MCF 10A (cell line): ENCODE measurements around the gene GALM. TPM values are rescaled to one million over a fixed set of nuclear protein-coding genes. Genes with fewer than 3 reads are reported as not detected.

ENCODE experiments used
- BruUV-seq: library from RNA; stranded (reverse); fragments of 400-500 nt; replicated peaks from 2 replicates; lab custom pipeline; 2021; lab: Mats Ljungman, UMichigan
- CTCF ChIA-PET: fragments of 300-600 bp; sonication (Branson Sonifier 250); formaldehyde crosslinking; extraction: SDS; loops from one replicate; lab custom pipeline; 2021; ENCODE audit warnings: antibody characterized with exemption, inconsistent platforms; lab: Yijun Ruan, JAX
- POLR2A ChIA-PET: fragments of 300-600, 350-650 bp; sonication (Branson Sonifier 250); formaldehyde crosslinking; extraction: SDS; loops from one replicate; lab custom pipeline; 2020; ENCODE audit warnings: antibody characterized with exemption, inconsistent platforms; lab: Yijun Ruan, JAX
- DNase-seq: peaks from one replicate; pipeline ENCODE4 v3.0.0-alpha.2; 2018; ENCODE audit not compliant: unreplicated experiment
- H3K27ac Mint-ChIP-seq: one replicate; pipeline ENCODE4 v1.8.0; 2022; ENCODE audit warnings: mild to moderate bottlenecking, low read depth, mixed read lengths; ENCODE audit not compliant: unreplicated experiment
- H3K27me3 Mint-ChIP-seq: one replicate; pipeline ENCODE4 v1.8.0; 2022; ENCODE audit warnings: mixed read lengths; ENCODE audit not compliant: insufficient read depth, unreplicated experiment
- H3K36me3 Mint-ChIP-seq: one replicate; pipeline ENCODE4 v1.8.0; 2022; ENCODE audit warnings: mild to moderate bottlenecking, moderate library complexity, mixed read lengths; ENCODE audit not compliant: insufficient read depth, unreplicated experiment
- H3K4me1 Mint-ChIP-seq: one replicate; pipeline ENCODE4 v1.8.0; 2022; ENCODE audit warnings: mixed read lengths; ENCODE audit not compliant: insufficient read depth, unreplicated experiment
- H3K4me3 Mint-ChIP-seq: one replicate; pipeline ENCODE4 v1.8.0; 2022; ENCODE audit warnings: mild to moderate bottlenecking, moderate library complexity, mixed read lengths; ENCODE audit not compliant: unreplicated experiment
- H3K9me3 Mint-ChIP-seq: one replicate; pipeline ENCODE4 v1.8.0; 2022; ENCODE audit warnings: mixed read lengths; ENCODE audit not compliant: unreplicated experiment
- CTCF ChIP-seq: fragments of 200-600 bp; IDR thresholded peaks from one replicate; pipeline ENCODE4 v1.8.0; 2022; ENCODE audit warnings: antibody characterized with exemption, mild to moderate bottlenecking; ENCODE audit not compliant: unreplicated experiment
- intact Hi-C: fragments of 100-400 bp; cut with micrococcal nuclease; formaldehyde crosslinking; loops from 2 replicates; pipeline ENCODE4 v1.14.1; 2022
- total RNA-seq: library from RNA; stranded (reverse); gene quantifications from 2 replicates; pipeline ENCODE4 v1.2.3, GENCODE V29; 2022

The GALM gene
- total RNA-seq, 1 experiment from 2014 or later = not detected

- Mint-ChIP-seq H3K27ac (no peak overlapping the region), H3K4me1 (peaks cover 30% of the 10 kb centered on the region), H3K36me3 (peaks cover 93% of the 10 kb centered on the region), H3K27me3 (no peaks in the 10 kb centered on the region), H3K9me3 (no peaks in the 10 kb centered on the region), H3K4me3 (no peak overlapping the region)
- ChIA-PET CTCF (no interaction called here), POLR2A (interaction anchor here (1.0 to 1.9 kb wide), 2 partner anchors 143 to 184 kb away, joined by 5 to 8 read pairs; partner anchors contain the start of gene HNRNPLL)
- no peak for TF ChIP-seq CTCF
- BruUV-seq = no TSS peak
- DNase-seq = no peak
- intact Hi-C loops = no loop called here
Observed at GRCh38 chr2:38745267-38745666, 79.4 kb downstream of the GALM start.

DNA sequence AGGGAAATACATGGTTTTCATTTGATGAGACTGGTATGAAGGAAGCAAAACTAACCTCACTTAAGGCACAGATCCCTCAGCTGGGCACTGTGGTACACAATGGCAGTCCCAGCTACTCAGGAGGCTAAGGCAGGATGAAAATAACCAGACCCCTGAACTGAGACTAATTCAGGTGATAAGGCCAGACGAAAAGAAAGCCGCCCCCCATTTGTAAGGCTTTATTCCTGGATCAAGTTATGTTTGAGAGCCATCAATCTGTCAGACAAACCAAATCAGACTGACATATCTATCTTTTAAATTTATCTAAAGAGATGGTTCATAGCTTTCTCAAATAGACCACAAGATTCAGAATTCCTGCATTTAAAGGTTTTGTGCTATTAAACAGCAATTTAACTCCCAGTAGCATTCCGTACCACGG, 81.1 kb downstream of the GALM start:
- BruUV-seq = no TSS peak
- no peak for TF ChIP-seq CTCF
- no peak overlapping the region for H3K27ac Mint-ChIP-seq
- DNase-seq = no peak
- ChIA-PET CTCF (interaction anchor here (0.6 to 1.5 kb wide), 3 partner anchors 13 to 167 kb away, joined by 3 to 6 read pairs (median 5); no protein-coding TSS in a partner anchor), POLR2A (interaction anchor here (0.6 to 2.3 kb wide), 3 partner anchors 10 to 148 kb away, joined by 3 to 10 read pairs (median 3); no protein-coding TSS in a partner anchor)
- peaks cover 30% of the 10 kb centered on the region for H3K4me1 Mint-ChIP-seq
- no peaks in the 10 kb centered on the region for H3K27me3 Mint-ChIP-seq
- peak overlapping the region; percentile 90 for H3K4me3 Mint-ChIP-seq
- intact Hi-C loops = no loop called here
- no peaks in the 10 kb centered on the region for H3K9me3 Mint-ChIP-seq
- H3K36me3 Mint-ChIP-seq = peaks cover 88% of the 10 kb centered on the region

DNA sequence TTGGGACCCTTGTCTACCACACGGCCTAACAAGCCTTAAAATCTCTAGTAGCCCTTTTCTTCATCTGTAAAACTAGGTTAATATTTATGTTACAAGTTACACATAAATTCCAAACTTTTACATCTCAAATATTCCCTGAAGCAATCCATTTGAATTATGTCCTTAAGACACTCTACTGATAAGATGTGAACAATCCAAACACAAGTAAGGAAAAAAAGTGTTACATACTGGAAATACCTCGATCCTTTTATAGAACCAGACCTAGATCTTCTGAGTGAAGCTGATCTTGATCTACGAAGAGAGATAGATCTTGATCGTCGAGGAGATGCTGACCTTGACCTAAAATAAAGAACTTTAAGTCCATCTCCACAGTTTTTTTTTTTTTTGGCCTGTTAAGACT, 81.9 kb downstream of the GALM start:
- no peak overlapping the region for H3K27ac Mint-ChIP-seq
- no peak for TF ChIP-seq CTCF
- H3K27me3 Mint-ChIP-seq = no peaks in the 10 kb centered on the region
- intact Hi-C loops = no loop called here
- peaks cover 30% of the 10 kb centered on the region for H3K4me1 Mint-ChIP-seq
- H3K4me3 Mint-ChIP-seq = peak overlapping the region; percentile 90
- no TSS peak for BruUV-seq
- H3K36me3 Mint-ChIP-seq = peaks cover 82% of the 10 kb centered on the region
- POLR2A ChIA-PET = interaction anchor here (1.0 to 2.3 kb wide), 2 partner anchors 9 to 147 kb away, joined by 3 to 10 read pairs; no protein-coding TSS in a partner anchor
- no peaks in the 10 kb centered on the region for H3K9me3 Mint-ChIP-seq
- CTCF ChIA-PET = interaction anchor here (0.6 to 1.5 kb wide), 2 partner anchors 166 to 455 kb away, joined by 3 to 17 read pairs; no protein-coding TSS in a partner anchor
- DNase-seq = no peak

DNA sequence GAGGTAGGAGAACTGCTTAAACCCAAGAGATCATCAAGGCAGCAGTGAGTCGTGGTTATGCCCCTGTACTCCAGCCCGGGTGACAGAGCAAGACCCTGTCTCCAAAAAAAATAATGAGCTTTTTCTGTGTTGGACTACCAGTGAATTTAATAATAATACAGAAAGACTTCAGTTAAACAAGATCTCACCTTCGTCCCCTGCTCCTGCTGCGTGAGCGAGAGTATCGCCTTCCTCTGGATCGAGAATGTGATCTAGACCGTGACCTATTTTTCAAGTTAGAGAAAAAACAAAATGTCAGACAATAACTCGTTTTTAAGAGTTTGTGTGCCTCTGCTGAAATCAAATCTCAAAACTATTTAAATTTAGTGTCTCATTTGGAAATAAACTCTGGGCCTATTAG, 82.5 kb downstream of the GALM start:
- DNase-seq = no peak
- Mint-ChIP-seq H3K4me3 (peak overlapping the region; percentile 90), H3K27me3 (no peaks in the 10 kb centered on the region), H3K4me1 (peaks cover 30% of the 10 kb centered on the region), H3K9me3 (no peaks in the 10 kb centered on the region), H3K36me3 (peaks cover 79% of the 10 kb centered on the region), H3K27ac (no peak overlapping the region)
- intact Hi-C loops = no loop called here
- ChIA-PET CTCF (interaction anchor here (0.6 to 1.5 kb wide), 3 partner anchors 9 to 1936 kb away, joined by 3 to 17 read pairs (median 3); no protein-coding TSS in a partner anchor), POLR2A (interaction anchor here (0.6 to 2.3 kb wide), 2 partner anchors 28 to 148 kb away, joined by 3 to 10 read pairs; no protein-coding TSS in a partner anchor)
- BruUV-seq = no TSS peak
- no peak for TF ChIP-seq CTCF
